H1 (cell line): Measurements from ENCODE around the gene HEATR5A. TPM values are rescaled to one million over a fixed set of nuclear protein-coding genes. Genes with fewer than 3 reads are reported as not detected.

Experiments used
- NANOG ChIP-seq: IDR thresholded peaks from 2 replicates; pipeline ENCODE4 v1.6.1; 2011; ENCODE audit warnings: low read length, low read depth, mild to moderate bottlenecking, inconsistent platforms; ENCODE audit not compliant: insufficient read depth, poor library complexity, severe bottlenecking
- polyA plus RNA-seq, 7 experiments: library from polyadenylated mRNA; depleted of rRNA in 3 of 7; stranded (reverse) in 5 of 7; unstranded in 2 of 7; fragments of >200 nt in 5 of 7; fragments of 200-250 nt in 2 of 7; gene quantifications; 1 replicate in 5 of 7; 2 replicates in 1 of 7; 4 replicates in 1 of 7; pipeline versions ENCODE4 v1.2.1 to v1.2.3, GENCODE V29; 2011 to 2013; ENCODE audit warnings: missing spikeins in 2 of 7, mixed read lengths in 2 of 7
- total RNA-seq: library from RNA; stranded (reverse); fragmentation: NEBNext Ultra II Directional; extraction: Animal tissue kit (Norgen Biotek cat#: 25700); gene quantifications from 2 replicates; pipeline ENCODE4 v1.2.1, GENCODE V29; 2021

HEATR5A gene
- total and polyA plus RNA-seq, 2 of the 8 experiments (the other 6 are each of a cell fraction or from before 2014, with no cell fraction given): 9.0 to 36.2 TPM

DNA sequence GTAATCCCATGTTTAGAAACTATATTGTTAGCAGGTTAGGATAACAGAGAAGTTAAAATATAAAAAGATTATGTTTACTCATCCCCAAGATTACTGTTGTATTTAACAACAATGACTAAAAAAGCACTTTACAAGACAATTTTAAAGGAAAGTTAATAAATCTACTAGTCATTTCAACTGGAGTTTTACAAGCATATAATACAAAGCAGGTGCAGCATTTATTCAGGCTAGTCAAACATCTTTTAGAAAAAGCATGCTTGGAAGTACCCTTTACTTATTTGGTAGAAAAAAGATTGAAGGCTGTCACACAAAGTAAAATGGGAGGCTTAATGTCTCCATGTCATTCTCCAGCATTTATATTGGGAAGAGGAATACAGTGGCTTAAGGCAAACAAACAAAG is 80.6 kb downstream of the HEATR5A start (continued):
- no peak for TF ChIP-seq NANOG
